Lung microvascular endothelial cell (primary cell): Measurements from ENCODE around the gene ABCB4. TPM values are rescaled to one million over a fixed set of nuclear protein-coding genes. Genes with fewer than 3 reads are reported as not detected.

Experiments
- DNase-seq, 2 donors: peaks; one replicate each; pipeline versions ENCODE4 v3.0.0 to v3.0.0-alpha.2; 2010; ENCODE audit warnings: low read depth in 2 of 2
- total RNA-seq: library from RNA; depleted of rRNA; stranded (reverse); fragments of >200 nt; gene quantifications from 2 replicates; pipeline ENCODE4 v1.2.1, GENCODE V29; 2014

Gene ABCB4
- total RNA-seq, result not detected in 2 replicates

DNA sequence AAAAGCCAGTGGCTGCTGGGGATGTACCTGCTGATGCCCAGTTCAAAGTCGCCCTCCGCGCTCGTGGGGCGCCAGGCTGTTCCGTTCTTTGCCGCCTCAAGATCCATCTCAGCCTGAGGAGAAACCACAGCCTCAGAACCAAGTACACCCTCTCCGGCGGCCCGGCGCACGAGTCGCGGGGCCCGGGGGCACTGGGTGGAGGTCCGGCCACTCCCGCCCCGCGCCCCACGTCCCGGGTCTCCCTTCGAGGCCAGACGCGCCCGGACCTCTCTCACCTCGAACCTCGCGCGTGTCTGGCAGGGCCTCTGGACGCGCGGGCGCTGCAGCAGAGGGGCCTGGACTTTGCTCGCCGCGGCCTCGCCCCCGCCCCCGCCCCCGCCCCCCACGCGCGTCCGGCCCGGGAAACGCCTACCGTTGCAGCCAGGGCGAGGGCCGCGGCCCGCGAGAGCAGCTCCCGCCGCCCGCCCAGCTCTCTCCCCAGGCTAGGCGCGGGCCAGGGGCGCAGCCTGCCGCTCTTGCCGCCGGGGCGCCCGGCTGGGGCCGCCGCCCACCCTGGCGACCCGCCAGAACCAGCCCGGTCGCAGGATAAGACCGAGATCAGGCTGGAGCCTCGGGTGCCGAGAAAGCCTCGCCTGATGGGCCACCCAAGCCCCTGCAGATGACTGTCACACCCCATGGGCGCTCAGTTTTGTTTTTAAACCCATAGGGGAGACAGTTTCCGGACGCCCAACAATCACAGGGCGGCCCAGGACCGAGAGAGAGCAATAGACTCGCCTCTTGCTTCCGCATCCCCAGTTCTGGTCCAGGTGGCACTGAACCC, at the start of gene ABCB4:
ABCB4 (minus strand) TSS at position 322 of the 820 bp plus-strand sequence; CDS start at position 107, 215 bp downstream.
- DNase-seq, result no peak

DNA sequence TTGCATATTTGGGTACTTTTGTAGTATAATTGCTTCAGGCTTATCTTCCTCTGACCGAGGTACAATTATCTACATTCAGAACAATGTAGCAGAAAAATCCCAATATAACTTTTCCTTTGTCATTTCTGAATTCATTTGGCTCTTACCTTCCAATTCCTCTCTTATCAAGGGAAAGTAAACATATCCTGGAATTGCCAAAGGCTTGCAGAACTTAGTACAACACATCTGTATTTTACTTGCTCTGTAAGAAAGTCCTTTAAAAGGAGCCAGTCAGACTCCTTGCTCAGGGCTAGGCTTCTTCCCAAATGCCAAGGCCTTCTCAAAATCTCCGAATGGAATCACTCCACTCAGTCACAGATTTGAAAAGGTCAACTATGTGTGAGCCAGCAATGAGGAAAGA, 43.3 kb upstream of the ABCB4 start:
- DNase-seq, result no peak

DNA sequence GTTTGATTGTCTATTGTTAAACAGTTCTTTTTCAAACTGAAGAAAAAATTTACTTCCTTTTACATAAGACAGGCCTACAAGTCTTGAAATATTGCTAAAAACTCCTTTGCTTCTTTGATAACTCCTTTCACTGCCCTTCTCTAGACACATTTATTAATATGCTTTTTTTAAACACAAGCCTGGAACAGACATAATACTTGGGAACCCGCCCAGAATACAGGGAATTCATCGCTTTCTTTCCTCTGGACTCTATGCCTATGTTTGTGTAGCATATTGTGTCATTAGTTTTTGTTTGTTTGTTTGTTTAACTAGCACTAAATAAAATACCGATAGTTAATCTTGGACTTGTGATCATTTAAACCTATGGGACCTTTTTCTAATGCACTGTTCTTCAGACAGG, 42.4 kb upstream of the ABCB4 start:
- no peak for DNase-seq

DNA sequence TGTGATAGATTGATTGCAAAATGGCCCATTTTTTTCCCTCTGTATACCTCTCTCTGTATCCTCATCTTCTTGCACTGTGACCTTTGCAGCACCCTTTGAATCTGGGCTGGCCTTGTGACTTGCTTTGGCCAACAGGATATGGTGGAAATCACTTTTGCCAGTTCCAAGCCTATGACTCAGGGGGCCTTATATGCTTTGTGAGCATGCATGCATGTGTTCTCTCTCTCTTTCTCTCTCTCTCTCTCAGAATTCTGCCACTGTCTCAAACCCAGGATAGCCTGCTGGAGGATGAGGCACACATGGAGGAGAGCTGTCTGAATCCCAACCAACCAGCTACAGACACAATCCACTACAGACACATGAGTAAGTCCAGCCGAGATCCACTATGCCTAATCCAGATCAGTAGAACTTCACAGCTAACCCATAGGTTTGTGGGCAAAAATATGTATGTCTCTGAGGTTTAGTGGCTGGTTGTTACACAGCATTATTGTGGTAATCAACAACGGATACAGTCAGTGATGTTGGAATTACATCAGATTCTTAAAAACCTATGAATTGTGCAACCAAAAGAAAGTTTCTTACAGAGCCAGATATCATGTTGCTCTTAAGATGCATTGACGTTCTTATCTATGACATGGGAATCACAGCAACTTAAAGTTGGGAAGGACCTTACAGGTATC, 41.8 kb upstream of the ABCB4 start:
- DNase-seq, result peak in 1 of 2 donors; percentile 50

DNA sequence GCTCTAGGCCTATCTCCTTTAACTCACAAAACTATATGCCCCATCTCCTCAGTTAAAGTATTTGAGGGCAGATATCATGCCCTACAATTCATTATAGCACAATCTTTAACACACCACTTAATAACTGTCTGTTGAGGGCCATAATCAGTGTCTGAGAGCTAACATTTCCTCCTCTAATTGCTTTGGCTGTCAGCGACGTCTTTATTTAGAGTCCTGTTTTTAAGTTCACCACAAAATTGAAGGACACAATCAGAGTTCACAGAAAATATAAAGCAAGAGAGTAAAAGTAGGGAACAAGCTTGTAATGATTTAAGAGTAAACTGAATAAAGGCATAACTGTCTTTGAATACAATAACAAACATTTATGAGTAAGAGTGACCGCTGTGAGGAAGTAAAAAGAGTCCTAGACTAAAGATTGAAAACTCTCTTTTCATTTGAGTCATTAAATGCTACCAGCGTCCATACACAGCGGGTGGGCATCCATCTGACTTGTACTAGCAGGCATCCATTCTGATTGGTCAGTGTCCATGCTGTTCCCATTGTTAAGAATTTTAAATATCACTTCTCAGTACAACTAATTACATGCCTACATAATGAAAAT, 38.4 kb upstream of the ABCB4 start:
- no peak for DNase-seq

DNA sequence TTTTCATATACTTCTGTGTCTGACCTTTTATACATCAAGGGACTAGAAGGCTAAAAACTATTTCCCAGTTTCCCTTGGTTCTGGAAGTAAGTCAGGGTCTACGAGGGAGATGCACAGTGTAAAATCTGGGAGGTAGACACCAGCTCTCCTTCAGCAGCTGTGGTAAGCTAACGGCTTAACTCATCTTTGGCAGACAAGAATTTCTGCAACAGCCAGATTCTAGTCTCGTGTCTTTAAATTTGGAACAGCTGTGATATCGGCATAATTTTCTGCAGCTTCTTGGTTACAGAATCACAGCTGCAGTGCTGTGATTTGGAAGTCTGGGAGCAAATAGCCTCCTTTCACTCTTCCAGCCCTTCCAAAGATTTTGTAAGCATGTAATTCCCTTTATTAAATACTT, 37.4 kb upstream of the ABCB4 start:
- DNase-seq, result no peak

DNA sequence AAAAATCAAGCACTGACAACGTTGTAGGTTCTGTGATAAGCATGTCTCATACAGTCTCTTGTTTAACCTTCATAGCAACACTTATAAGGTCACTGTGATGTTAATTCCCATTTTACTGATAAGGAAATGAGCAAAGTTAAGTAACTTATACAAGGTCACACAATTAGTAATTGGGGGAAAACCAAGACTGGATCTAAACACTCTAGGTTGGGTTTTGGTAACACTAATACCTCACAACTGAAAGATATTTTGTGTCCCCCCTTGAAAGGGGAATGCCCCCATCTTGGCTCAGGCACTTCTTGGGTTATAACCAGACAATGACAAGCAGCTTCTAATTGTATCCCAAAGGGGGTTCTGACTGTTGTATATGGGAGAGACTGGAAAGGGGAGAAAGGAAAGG, 36.0 kb upstream of the ABCB4 start:
- no peak for DNase-seq

DNA sequence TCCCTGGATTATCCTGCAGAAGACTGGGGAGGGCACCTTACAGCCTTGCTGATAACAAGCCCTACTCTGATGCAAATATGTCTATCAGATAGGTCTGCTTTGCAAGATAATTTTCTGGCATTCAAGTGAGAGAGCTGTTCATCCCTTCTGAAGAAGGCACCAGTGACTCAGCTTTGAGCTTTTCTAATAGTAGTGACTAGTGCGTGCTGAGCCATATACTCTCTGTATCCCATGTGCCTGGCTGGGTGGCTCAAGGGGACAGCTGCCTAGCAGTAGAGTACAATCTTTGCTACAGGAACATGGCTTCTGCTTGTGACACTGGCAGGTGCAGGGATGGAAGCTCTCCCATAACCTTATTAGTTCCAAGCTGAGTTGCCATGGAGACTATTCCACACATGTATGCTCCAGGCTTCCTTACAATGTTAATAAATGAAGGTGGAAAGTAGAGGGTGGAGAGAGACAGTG, 35.0 kb upstream of the ABCB4 start:
- DNase-seq, result no peak

DNA sequence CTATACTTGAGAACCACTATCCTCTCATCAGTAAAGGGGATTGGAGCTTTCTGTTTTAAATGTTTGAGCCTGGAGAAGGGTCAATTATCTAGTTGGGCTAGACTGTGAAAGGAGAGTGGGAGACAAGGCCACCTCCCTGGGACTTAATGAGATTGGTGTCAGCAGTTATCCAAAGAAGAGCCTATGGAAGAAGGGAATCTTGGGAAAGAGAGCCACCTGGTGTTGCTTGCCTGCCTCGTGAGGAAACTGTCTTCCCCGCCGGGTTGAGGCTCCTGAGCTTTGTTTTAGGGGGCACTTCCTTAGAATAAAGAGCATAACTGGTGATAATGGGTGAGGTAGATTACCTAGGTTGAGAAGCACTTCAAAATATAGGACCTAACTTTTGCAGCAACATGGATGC, 32.0 kb upstream of the ABCB4 start:
- no peak for DNase-seq

DNA sequence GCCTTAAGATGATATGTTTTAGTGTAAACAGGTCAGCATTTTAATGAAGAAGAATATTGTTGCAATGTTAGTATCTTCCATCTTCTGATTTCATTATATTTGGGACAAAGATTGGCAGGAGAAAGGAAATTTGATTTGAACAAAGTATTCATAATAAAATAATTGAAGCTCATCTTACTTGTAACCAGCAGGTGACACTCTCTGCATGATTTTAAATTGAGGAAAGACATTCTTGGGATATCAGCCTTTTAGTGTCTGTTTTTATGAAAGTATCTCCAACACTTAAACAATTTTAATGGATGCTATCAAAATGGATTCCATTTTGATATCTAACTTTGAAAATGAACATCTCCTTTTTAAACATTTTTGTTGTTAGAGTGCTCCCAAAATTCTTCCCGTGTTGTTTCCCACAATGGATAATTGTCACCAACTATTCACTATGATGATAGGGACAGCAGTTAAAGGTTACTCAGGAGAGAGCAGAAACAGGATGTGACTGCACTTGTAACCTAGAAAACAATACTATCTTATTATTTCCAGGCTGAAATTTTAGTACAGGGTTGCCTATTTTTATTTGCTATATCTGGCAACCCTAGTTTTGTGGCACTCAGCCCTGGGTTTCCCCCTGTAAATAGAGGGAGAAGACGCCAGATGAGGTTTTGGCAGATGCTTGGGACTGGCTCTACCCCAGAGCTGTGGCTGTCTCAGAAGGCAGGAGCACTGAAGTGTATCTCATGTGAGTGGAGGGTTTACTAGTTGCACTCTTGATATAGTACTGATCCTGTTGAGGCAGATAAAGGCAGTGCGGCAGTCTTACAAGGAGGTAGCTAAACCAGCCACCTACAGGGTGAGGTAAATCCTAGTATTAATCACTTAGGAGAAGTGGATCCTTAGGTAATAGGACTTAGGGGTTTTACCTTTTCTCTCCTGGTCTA, 31.0 kb upstream of the ABCB4 start:
- DNase-seq, result peak; percentile 46 to 48

DNA sequence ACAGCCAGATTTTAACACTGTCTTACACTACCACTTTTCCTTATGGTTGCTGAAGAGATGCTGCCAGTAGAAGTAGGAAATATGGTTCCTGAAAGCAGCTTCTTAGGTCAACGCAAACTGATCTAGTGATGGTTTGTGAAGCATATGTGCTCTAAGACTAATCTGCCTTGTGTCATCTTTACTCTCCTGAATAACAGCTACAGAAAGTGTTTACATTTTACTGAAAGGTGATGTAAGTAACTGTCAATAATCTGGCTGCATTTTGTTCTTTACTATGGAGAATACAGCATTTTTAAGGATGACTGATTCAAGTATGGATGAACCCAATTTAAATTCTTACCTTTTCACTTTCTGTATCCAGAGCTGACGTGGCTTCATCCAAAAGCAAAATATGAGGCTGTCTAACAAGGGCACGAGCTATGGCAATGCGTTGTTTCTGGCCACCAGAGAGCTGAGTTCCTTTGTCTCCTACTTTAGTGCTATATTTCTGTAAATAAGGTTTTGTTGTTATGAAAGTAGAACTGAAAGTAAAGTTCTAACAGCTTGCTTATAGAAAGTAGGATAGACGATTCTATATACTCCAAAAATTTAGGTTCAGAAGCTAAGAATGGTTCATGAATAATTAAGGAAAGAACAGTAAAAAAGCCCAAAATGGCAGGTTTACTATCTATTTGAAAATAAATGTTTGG, 30.2 kb upstream of the ABCB4 start:
- no peak for DNase-seq

DNA sequence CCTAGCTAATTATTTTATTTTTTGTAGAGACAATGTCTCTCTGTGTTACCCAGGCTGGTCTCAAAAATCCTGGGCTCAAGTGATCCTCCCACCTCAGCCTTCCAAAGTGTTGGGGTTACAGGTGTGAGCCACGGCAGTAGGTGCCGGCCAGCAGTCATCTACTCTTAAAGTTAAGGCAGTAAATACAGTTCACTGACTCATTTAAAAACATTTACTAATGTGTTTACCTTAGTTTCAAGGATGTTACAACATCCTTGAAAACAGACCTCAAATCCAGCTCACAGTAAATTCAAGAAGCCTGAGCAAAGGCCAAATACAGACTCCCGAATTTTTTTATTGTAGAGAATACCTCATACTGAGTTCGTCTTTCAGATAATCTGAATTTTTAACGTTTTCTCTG, 29.6 kb upstream of the ABCB4 start:
- DNase-seq, result no peak

DNA sequence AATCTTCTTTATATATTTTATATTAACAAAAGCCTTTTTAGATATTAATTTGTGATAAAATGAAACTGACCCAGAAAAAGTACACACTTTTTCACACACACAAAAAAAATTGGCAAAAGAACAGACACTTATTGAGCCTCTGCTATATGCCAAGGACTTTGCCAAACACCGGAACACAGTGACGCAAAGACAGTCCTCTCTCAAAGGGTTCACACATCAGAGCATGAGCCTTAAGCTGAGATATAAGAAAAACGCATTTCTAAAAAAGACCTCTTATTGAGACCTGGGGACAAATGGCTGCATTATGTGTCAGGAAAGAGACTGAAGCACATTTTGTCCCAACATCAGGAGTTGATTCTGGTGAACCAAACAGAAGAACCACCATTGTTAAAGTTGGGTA, 24.0 kb upstream of the ABCB4 start:
- no peak for DNase-seq

DNA sequence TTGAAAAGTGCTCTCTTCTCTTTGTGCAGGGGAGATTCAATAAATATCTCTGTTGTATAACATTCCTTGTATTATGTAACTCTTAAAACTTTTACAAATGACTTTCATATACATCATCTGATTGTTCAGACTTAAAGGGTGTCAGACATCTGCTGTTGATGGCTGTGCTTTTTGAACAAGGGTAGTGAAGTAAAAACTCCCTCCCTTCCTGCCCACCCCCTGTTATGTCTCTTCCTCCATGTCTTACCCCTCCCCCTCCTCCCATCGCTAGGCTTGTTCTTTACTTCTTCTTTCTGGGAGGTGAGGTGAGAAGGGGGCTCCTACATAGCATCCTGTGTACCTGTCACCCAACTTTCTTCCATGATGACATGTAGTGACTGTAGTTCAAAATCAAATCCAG, 23.4 kb upstream of the ABCB4 start:
- DNase-seq, result no peak

DNA sequence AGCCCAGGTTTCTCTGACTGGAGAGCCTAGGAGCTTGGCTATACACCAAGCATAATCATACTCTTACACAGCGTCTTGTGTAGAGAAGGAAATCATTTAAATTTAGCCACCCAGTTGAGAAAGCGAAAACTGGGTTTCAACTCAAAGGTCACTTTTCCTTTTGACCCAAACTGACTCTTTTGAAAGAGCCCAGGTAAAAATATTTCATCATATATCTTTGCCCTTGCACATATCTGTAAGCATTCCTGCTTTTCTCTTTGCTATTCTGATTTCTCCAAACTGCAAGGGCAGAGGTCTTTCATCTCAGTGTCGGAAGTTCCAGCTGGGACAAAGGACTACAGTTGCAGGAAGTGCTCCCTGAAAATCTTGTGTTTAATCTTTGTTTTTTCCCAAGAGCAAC, 22.0 kb upstream of the ABCB4 start:
- no peak for DNase-seq

DNA sequence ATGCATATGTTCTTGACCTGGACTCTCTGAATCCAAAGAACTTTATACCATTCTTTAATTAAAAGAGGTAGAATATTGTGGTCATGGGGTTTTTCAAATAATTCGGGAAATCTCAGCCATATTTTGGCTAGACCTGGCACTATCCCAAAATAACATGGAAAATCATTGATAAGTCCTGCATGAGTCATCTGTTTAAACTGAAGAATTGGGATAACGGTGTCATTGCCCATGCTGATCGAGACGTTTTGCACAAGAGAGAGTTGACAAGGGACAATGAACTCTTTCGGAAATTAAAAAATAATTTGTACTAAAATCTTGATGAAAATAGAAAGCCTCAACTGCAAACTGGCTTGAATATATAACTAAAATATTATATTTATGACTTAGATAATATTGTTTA, 19.9 kb upstream of the ABCB4 start:
- no peak for DNase-seq

DNA sequence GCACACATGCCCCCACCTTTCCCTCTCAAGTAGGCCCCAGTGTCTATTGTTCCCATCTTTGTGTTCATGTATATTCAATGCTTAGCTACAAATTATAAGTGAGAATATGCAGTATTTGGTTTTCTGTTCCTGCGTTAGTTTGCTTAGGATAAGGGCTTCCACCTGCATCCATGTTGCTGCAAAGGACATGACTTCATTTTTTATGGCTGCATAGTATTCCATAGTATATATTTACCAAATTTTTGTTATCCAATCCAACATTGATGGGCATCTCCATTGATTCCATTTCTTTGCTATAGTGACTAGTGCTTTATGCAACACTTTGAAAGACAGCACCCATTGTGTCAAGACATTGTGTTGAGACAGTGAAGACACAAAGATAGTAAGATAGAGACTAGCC, 19.0 kb upstream of the ABCB4 start:
- no peak for DNase-seq

DNA sequence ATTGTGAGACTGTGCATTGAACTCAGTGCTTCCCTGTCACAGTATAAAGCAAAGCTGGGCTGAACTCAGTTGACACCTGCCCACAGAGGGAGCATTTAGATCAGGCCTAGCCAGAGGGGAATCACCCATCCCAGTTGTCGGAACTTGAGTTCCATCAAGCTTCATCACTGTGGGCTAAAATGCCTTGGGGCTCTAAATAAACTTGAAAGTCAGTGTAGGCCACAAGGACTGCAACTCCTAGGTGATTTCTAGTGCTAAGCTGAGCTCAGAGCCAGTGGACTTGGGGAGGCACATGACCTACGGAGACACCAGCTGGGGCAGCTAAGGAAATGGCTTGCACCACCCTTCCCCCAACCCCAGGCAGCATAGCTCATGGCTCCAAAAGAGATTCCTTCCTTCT, 7.7 kb upstream of the ABCB4 start:
- DNase-seq, result no peak

DNA sequence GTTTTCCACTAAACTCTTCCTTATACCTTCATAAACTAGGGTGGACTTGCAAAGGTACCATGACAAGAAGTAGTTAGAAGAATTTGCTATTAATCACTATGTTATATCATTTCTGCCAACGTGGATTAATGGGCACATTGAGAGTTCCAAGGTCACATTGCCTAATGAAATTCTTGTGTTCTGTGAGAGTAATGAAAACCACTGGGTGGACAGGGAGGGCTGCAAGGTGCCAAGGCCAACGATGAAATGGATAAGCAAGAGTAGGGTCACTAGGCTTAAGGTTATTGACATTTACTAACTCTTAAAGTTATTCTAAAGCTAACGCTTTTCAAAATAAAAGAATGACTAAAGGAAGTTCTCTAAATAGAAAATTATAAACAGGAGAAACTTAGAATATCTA, 6.6 kb upstream of the ABCB4 start:
- no peak for DNase-seq

DNA sequence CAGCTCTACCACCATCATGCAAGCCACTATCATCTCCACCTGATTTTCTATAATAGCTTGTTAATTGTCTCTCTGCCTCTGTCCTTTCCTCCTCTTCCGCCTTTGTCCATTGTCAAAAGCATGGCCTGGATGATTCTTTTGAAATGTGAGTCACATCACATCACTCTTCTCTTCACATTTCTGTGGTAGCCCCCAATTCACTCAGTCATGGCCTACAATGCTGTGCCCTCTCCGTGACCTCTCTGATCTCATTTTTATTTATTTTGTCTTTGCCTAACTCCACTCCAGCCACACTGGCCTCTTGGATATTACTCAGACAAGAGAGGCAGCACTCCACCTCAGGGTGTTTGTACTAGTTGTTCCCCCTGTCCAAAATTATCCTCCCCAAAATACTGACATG, 4.9 kb upstream of the ABCB4 start:
- no peak for DNase-seq

DNA sequence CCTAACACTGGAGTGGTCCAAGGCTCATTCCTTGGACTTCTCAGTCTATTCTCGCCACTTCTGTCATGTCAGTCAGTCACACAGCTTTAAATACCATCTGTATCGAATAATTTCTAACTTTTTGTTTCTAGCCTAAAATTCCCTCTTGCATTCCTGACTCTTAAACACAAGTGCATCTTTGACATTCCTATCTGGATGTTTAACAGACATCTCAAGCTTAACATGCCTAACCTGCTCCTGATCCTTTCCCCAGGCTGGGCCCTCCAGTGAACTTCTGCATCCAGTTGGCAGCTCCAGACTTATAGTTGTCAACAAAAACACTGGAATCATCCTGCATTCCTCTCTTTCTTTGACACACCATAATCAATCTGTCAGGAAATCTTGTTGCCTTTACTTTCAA, 4.5 kb upstream of the ABCB4 start:
- DNase-seq, result no peak
